Measurements from ENCODE around the gene ZNF462. TPM values are rescaled to one million over a fixed set of nuclear protein-coding genes. Genes with fewer than 3 reads are reported as not detected.
A peak's percentile ranks its signal among the peaks of the same experiment; 100 is the strongest.

Gene ZNF462
- total RNA-seq = 18.8 TPM
- 10 to 100 TPM in 2 of 8 donors, 1 to 10 TPM in 6; 7.0 to 13.8 (median 9.0) TPM for polyA plus RNA-seq (ENCODE audit: insufficient read depth in 1 of 8, insufficient read length in 8 of 8, low replicate concordance in 1 of 8)
- long read RNA-seq, donor 1 = 0 reads
- long read RNA-seq, donor 2 = 0 reads
- long read RNA-seq, donor 3, partial matches to known transcripts = 7 of 7 reads
- long read RNA-seq, donor 3, other reads (novel, unspliced or antisense) = 0 of 7 reads
- long read RNA-seq, donor 4 = 0 reads
- long read RNA-seq, donor 5 = 0 reads
- long read RNA-seq, donor 6, partial matches to known transcripts = 0 of 1 reads
- long read RNA-seq, donor 6, other reads (novel, unspliced or antisense) = 0 of 1 reads
- long read RNA-seq, donor 7 = 0 reads
- long read RNA-seq, donor 8 = 0 reads
- long read RNA-seq, donor 9 = 0 reads
- long read RNA-seq, donor 10 = 0 reads
- long read RNA-seq, donor 11, partial matches to known transcripts = 12 of 12 reads
- long read RNA-seq, donor 11, other reads (novel, unspliced or antisense) = 0 of 12 reads

GRCh38 chr9:106862821-106863720 lies at the start of gene ZNF462:
Gene ZNF462, plus strand, starts transcription at chr9:106863166. Its CDS starts 60,218 bp downstream, at chr9:106923384.
- H3K27me3 ChIP-seq (ENCODE audit: control insufficient read depth, insufficient read depth, low read length) = peaks cover 21% of the 10 kb centered on the region
- H3K36me3 ChIP-seq (ENCODE audit: control insufficient read depth, insufficient read depth, low read length) = no peaks in the 10 kb centered on the region
- peak within 1 kb of the TSS; percentile 86 for H3K27ac ChIP-seq (ENCODE audit: low read length)
- DNase-seq = peak; percentile 96
- H3K4me1 ChIP-seq (ENCODE audit: control insufficient read depth, insufficient read depth, low read length) = peaks cover 16% of the 10 kb centered on the region
- no peaks in the 10 kb centered on the region for H3K9me3 ChIP-seq (replicated peaks; ENCODE audit: control insufficient read depth, low read depth, low read length)
- peak within 1 kb of the TSS; percentile 78 for H3K4me3 ChIP-seq (ENCODE audit: low read length)
- under 1% methylated on average over 19 of the region's 33 CpGs for WGBS (ENCODE audit: insufficient coverage)

- H3K4me1 ChIP-seq (ENCODE audit: control insufficient read depth, insufficient read depth, low read length) = no peaks in the 10 kb centered on the region
- DNase-seq = no peak
- H3K9me3 ChIP-seq (replicated peaks; ENCODE audit: control insufficient read depth, low read depth, low read length) = no peaks in the 10 kb centered on the region
- H3K27me3 ChIP-seq (ENCODE audit: control insufficient read depth, insufficient read depth, low read length) = no peaks in the 10 kb centered on the region
- H3K27ac ChIP-seq (ENCODE audit: low read length) = no peak overlapping the region
- WGBS (ENCODE audit: insufficient coverage) = no CpG with 5 or more reads among the region's 2 CpGs
- no peaks in the 10 kb centered on the region for H3K36me3 ChIP-seq (ENCODE audit: control insufficient read depth, insufficient read depth, low read length)
- no peak overlapping the region for H3K4me3 ChIP-seq (ENCODE audit: low read length)
These were observed 46.4 kb upstream of the ZNF462 start for GRCh38 chr9:106816524-106816923.

GRCh38 chr9:106818034-106818433 lies 44.9 kb upstream of the ZNF462 start:
- H3K36me3 ChIP-seq (ENCODE audit: control insufficient read depth, insufficient read depth, low read length) = no peaks in the 10 kb centered on the region
- no peaks in the 10 kb centered on the region for H3K9me3 ChIP-seq (replicated peaks; ENCODE audit: control insufficient read depth, low read depth, low read length)
- H3K4me1 ChIP-seq (ENCODE audit: control insufficient read depth, insufficient read depth, low read length) = no peaks in the 10 kb centered on the region
- no peak overlapping the region for H3K4me3 ChIP-seq (ENCODE audit: low read length)
- H3K27me3 ChIP-seq (ENCODE audit: control insufficient read depth, insufficient read depth, low read length) = no peaks in the 10 kb centered on the region
- no peak overlapping the region for H3K27ac ChIP-seq (ENCODE audit: low read length)
- DNase-seq = no peak
- WGBS (ENCODE audit: insufficient coverage) = 100% methylated on average over 4 of the region's 5 CpGs

GRCh38 chr9:106820866-106821265 lies 42.1 kb upstream of the ZNF462 start:
- H3K36me3 ChIP-seq (ENCODE audit: control insufficient read depth, insufficient read depth, low read length) = no peaks in the 10 kb centered on the region
- H3K27ac ChIP-seq (ENCODE audit: low read length) = no peak overlapping the region
- no CpG with 5 or more reads among the region's 1 CpG for WGBS (ENCODE audit: insufficient coverage)
- no peak overlapping the region for H3K4me3 ChIP-seq (ENCODE audit: low read length)
- peaks cover 2% of the 10 kb centered on the region for H3K9me3 ChIP-seq (replicated peaks; ENCODE audit: control insufficient read depth, low read depth, low read length)
- H3K4me1 ChIP-seq (ENCODE audit: control insufficient read depth, insufficient read depth, low read length) = no peaks in the 10 kb centered on the region
- no peaks in the 10 kb centered on the region for H3K27me3 ChIP-seq (ENCODE audit: control insufficient read depth, insufficient read depth, low read length)
- DNase-seq = no peak

GRCh38 chr9:106828070-106828469 lies 34.9 kb upstream of the ZNF462 start:
- Histone ChIP-seq H3K9me3 (replicated peaks; ENCODE audit: control insufficient read depth, low read depth, low read length) (peaks cover 2% of the 10 kb centered on the region), H3K27ac (ENCODE audit: low read length) (no peak overlapping the region), H3K36me3 (ENCODE audit: control insufficient read depth, insufficient read depth, low read length) (no peaks in the 10 kb centered on the region), H3K4me3 (ENCODE audit: low read length) (no peak overlapping the region), H3K27me3 (ENCODE audit: control insufficient read depth, insufficient read depth, low read length) (no peaks in the 10 kb centered on the region), H3K4me1 (ENCODE audit: control insufficient read depth, insufficient read depth, low read length) (no peaks in the 10 kb centered on the region)
- WGBS (ENCODE audit: insufficient coverage) = 100% methylated on average over 1 of the region's 3 CpGs
- no peak for DNase-seq

- Histone ChIP-seq H3K27ac (ENCODE audit: low read length) (no peak overlapping the region), H3K36me3 (ENCODE audit: control insufficient read depth, insufficient read depth, low read length) (no peaks in the 10 kb centered on the region), H3K9me3 (replicated peaks; ENCODE audit: control insufficient read depth, low read depth, low read length) (peaks cover 4% of the 10 kb centered on the region), H3K4me3 (ENCODE audit: low read length) (no peak overlapping the region), H3K27me3 (ENCODE audit: control insufficient read depth, insufficient read depth, low read length) (no peaks in the 10 kb centered on the region), H3K4me1 (ENCODE audit: control insufficient read depth, insufficient read depth, low read length) (no peaks in the 10 kb centered on the region)
- DNase-seq = no peak
These were observed 34.0 kb upstream of the ZNF462 start for GRCh38 chr9:106828965-106829364.

- no CpG with 5 or more reads among the region's 2 CpGs for WGBS (ENCODE audit: insufficient coverage)
- DNase-seq = peak; percentile 59
- Histone ChIP-seq H3K27ac (ENCODE audit: low read length) (peak overlapping the region; percentile 71), H3K27me3 (ENCODE audit: control insufficient read depth, insufficient read depth, low read length) (no peaks in the 10 kb centered on the region), H3K9me3 (replicated peaks; ENCODE audit: control insufficient read depth, low read depth, low read length) (peaks cover 4% of the 10 kb centered on the region), H3K4me1 (ENCODE audit: control insufficient read depth, insufficient read depth, low read length) (no peaks in the 10 kb centered on the region), H3K36me3 (ENCODE audit: control insufficient read depth, insufficient read depth, low read length) (no peaks in the 10 kb centered on the region), H3K4me3 (ENCODE audit: low read length) (no peak overlapping the region)
These were observed 33.1 kb upstream of the ZNF462 start for GRCh38 chr9:106829666-106830408.

- Histone ChIP-seq H3K4me1 (ENCODE audit: control insufficient read depth, insufficient read depth, low read length) (no peaks in the 10 kb centered on the region), H3K4me3 (ENCODE audit: low read length) (no peak overlapping the region), H3K27ac (ENCODE audit: low read length) (peak overlapping the region; percentile 71), H3K36me3 (ENCODE audit: control insufficient read depth, insufficient read depth, low read length) (no peaks in the 10 kb centered on the region), H3K9me3 (replicated peaks; ENCODE audit: control insufficient read depth, low read depth, low read length) (peaks cover 4% of the 10 kb centered on the region), H3K27me3 (ENCODE audit: control insufficient read depth, insufficient read depth, low read length) (no peaks in the 10 kb centered on the region)
- DNase-seq = peak; percentile 84
- no CpG with 5 or more reads among the region's 4 CpGs for WGBS (ENCODE audit: insufficient coverage)
These were observed 32.3 kb upstream of the ZNF462 start for GRCh38 chr9:106830527-106831150.

- H3K4me1 ChIP-seq (ENCODE audit: control insufficient read depth, insufficient read depth, low read length) = no peaks in the 10 kb centered on the region
- H3K4me3 ChIP-seq (ENCODE audit: low read length) = no peak overlapping the region
- H3K27me3 ChIP-seq (ENCODE audit: control insufficient read depth, insufficient read depth, low read length) = no peaks in the 10 kb centered on the region
- no peaks in the 10 kb centered on the region for H3K36me3 ChIP-seq (ENCODE audit: control insufficient read depth, insufficient read depth, low read length)
- H3K27ac ChIP-seq (ENCODE audit: low read length) = no peak overlapping the region
- DNase-seq = no peak
- H3K9me3 ChIP-seq (replicated peaks; ENCODE audit: control insufficient read depth, low read depth, low read length) = peaks cover 4% of the 10 kb centered on the region
These were observed 28.1 kb upstream of the ZNF462 start for GRCh38 chr9:106834888-106835287.

Measured in muscle of leg (tissue), 16 donors.